SK-N-MC (cell line): ENCODE measurements around the gene MEF2B.

Experiments used
- DNase-seq: peaks from one replicate; pipeline ENCODE4 v3.0.0-alpha.2; 2011; ENCODE audit warnings: low read depth, low spot score
- H3K27ac ChIP-seq: fragments of 200-600 bp; sonication (generic); 2 replicates; pipeline ENCODE4 v1.5.1; 2016; ENCODE audit warnings: mixed run types
- H3K36me3 ChIP-seq: fragments of 200-600 bp; sonication (generic); 2 replicates; pipeline ENCODE4 v1.6.1; 2017; ENCODE audit warnings: antibody characterized with exemption, low read length, mixed read lengths; ENCODE audit not compliant: insufficient read depth
- H3K4me3 ChIP-seq: fragments of 200-600 bp; sonication (generic); 2 replicates; pipeline ENCODE4 v1.5.1; 2016
- H3K9ac ChIP-seq: fragments of 200-600 bp; sonication (generic); 2 replicates; pipeline ENCODE4 v1.8.0; 2017; ENCODE audit warnings: mixed run types, mixed read lengths; ENCODE audit not compliant: insufficient read length
- H3K9me3 ChIP-seq: fragments of 200-600 bp; sonication (generic); 2 replicates; pipeline ENCODE4 v1.6.1; 2017; ENCODE audit warnings: low read depth, mild to moderate bottlenecking, antibody characterized with exemption, low read length, moderate library complexity, mixed read lengths
- EZH2 ChIP-seq: fragments of 200-600 bp; sonication (generic); IDR thresholded peaks from one replicate; pipeline ENCODE4 v1.6.1; 2017; ENCODE audit warnings: antibody characterized with exemption
- FOXP2 ChIP-seq: optimal IDR thresholded peaks from 2 replicates; pipeline ENCODE3; 2011; ENCODE audit warnings: mild to moderate bottlenecking, moderate library complexity; ENCODE audit not compliant: insufficient read depth; ENCODE audit errors: extremely low read length, control extremely low read depth
- POLR2AphosphoS5 ChIP-seq: IDR thresholded peaks from 2 replicates; pipeline ENCODE4 v1.6.1; 2012; ENCODE audit warnings: mild to moderate bottlenecking, low read depth, low read length, borderline replicate concordance

The MEF2B gene

DNA sequence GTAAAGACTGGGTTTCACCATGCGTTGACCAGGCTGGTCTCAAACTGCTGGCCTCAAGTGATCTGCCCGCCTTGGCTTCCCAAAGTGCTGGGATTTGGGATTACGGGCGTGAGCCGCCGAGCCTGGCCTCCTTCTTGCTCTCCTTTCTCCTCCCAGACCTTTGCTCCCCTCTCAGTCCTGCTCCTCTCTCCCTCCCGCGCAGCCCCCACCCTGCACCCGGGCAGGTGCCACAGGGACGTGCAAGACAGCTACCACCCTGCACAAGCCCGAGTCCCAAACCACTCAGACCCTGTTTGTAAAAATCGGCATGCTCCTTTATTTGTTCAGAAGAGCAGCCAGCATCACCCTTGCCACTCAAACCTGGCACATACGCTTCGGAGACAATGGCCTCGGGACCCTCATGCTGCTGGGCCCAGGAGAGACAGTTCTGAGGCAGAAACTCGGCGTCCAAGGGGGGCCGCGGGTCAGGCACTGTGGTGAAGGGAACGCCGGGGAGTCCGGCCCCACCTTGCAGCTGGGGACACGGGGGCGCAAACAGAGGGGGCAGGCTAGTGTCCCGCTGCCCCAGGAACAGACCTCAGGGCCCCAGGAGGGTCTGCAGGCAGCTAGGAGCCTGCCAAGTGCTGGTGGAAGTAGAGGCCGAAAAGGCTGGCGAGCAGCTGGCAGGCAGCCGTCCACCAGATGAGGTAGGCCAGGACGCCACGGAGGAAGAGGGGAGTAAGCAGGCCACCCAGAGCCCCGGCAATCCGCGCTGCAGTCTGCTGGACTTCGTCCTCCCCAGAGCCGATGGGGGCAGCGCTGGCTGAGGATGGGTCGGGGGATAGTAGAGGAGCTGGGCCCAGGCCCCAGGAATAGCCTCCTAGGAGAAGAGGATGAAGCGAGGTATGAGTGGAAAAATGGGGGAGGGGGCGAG lies 50.5 kb downstream of the MEF2B start:
- Histone ChIP-seq H3K36me3 (peaks cover 16% of the 10 kb centered on the region; the same call in 1 of the 2 replicates), H3K4me3 (no peak overlapping the region), H3K9me3 (no peaks in the 10 kb centered on the region), H3K27ac (no peak overlapping the region), H3K9ac (no peak overlapping the region)
- TF ChIP-seq FOXP2 (no peak), EZH2 (no peak), POLR2AphosphoS5 (no peak)
- DNase-seq = no peak

DNA sequence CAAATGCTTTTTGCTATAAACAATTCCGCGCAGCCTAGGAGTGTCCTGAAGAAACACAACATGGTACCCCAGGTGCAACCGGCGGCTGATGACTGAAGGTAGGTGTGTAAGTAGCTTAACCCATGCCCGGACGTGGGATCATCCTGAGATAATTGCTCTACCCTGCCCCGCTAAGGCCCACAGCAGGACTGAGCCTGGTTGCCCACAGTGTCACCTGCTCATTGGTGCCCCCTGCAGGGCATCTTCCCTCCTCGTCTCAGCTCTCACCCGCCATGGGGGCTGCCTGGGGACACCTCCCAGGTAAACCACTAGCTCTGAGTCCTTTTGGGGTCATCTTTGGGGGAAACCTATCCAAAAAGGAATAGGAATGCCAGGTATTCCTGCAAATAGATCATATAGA lies 54.1 kb downstream of the MEF2B start:
- DNase-seq = no peak
- no peak overlapping the region for H3K9ac ChIP-seq
- TF ChIP-seq EZH2 (no peak), FOXP2 (no peak), POLR2AphosphoS5 (no peak)
- peaks cover 8% of the 10 kb centered on the region; the same call in 1 of the 2 replicates for H3K36me3 ChIP-seq
- no peaks in the 10 kb centered on the region for H3K9me3 ChIP-seq
- no peak overlapping the region for H3K4me3 ChIP-seq
- no peak overlapping the region for H3K27ac ChIP-seq

DNA sequence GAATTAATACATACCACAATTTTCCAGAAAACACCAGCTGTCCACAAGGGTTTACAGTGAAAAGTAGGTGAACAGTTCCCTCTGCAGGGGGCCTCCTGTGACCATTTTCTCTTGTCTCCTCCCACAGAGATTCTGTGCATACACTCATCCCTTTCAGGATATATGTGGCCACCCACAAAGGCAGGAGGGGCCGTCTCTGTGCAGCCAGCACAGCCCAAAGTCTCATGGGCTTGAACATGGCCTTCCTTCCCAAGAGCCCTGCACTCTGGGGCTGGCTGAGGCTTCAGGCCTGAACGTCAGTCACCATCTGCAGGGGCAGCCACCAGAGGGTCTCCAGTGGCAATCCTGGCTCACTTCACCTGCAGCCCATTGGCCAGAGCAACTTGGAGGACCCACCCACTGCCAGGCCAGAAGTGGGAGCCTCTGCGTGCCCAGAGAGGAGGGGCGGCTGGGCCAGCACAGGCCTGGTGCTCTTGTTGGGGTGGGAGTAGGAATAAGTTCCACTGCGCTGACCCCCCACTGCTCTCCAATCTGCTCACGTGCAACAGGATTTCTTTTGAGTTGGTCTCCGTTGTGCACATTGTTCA lies 56.9 kb downstream of the MEF2B start:
- H3K9me3 ChIP-seq = no peaks in the 10 kb centered on the region
- no peak for DNase-seq
- no peak overlapping the region for H3K9ac ChIP-seq

DNA sequence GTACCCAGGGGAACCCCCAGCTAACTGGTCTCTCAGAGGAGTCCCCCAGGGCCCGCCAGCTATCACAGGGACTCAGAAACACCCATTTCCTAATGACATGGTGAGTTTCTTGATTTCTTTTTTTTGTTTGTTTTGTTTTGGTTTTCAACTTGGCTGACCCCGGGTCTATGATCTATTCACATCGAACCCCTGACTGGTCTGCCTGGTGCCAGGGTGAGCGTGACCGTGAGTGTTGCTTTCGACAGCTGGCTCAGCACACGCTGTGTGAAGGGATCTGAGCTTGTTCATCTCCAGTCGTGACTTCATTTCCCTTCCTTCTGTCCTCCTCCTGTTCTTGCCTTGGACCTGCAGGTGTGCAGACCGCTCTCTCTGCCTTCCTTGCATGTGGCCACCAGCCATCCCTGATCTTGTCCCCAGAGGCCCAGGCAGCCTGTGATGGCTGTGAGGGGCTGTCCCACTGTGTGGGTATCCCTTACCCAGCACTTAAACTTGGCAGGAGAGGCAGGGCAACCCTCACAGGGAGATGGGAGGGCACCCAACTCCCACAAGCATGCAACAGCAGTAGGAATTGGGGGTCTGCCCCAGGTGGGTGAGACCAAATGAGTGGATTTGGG lies 58.0 kb downstream of the MEF2B start:
- no peak for DNase-seq
- no peak for TF ChIP-seq FOXP2
- TF ChIP-seq POLR2AphosphoS5 = no peak
- no peak for TF ChIP-seq EZH2
- Histone ChIP-seq H3K9ac (no peak overlapping the region), H3K27ac (no peak overlapping the region), H3K36me3 (no peaks in the 10 kb centered on the region), H3K4me3 (no peak overlapping the region), H3K9me3 (no peaks in the 10 kb centered on the region)

More for the DNA sequence above, 56.9 kb downstream of the MEF2B start:
- TF ChIP-seq FOXP2 (no peak), POLR2AphosphoS5 (no peak), EZH2 (no peak)
- H3K27ac ChIP-seq = no peak overlapping the region
- no peak overlapping the region for H3K4me3 ChIP-seq
- no peaks in the 10 kb centered on the region for H3K36me3 ChIP-seq

DNA sequence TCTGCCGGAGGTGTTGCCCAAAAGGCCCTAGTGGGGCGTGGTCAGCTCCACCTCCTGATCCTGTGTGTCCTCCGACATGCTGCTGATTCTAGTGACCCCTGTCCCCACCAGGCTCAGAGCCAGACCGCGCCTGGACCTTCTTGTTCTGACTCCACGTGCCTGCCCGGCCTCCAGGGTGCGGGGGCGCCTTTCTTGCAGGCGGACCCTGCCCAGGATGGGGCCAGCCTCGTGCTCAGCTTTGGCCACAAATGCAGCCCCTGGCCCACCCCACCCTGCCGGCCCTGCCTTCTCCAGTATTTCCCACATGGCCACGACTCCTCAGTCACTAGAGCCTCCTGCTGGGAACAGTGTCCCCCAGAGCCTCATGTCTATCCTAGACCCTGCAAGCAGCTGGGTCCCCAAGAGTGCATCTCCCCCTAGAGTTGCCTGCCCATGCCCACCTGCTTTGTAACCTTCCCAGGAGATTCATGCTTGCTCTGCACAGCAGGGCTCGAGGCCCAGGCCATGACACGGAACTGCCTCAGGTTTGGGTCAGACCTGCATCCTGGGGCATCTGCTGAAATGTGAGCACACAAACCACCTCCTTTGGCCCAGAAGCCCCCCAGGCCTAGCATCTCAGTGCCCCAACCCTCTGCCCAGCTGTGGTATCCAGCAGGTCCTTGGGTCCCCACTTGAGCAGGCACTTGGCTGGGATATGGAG lies 58.8 kb downstream of the MEF2B start:
- no peak overlapping the region for H3K9ac ChIP-seq
- H3K4me3 ChIP-seq = no peak overlapping the region
- no peaks in the 10 kb centered on the region for H3K36me3 ChIP-seq
- no peaks in the 10 kb centered on the region for H3K9me3 ChIP-seq
- TF ChIP-seq EZH2 (no peak), FOXP2 (no peak), POLR2AphosphoS5 (no peak)
- no peak overlapping the region for H3K27ac ChIP-seq
- no peak for DNase-seq

DNA sequence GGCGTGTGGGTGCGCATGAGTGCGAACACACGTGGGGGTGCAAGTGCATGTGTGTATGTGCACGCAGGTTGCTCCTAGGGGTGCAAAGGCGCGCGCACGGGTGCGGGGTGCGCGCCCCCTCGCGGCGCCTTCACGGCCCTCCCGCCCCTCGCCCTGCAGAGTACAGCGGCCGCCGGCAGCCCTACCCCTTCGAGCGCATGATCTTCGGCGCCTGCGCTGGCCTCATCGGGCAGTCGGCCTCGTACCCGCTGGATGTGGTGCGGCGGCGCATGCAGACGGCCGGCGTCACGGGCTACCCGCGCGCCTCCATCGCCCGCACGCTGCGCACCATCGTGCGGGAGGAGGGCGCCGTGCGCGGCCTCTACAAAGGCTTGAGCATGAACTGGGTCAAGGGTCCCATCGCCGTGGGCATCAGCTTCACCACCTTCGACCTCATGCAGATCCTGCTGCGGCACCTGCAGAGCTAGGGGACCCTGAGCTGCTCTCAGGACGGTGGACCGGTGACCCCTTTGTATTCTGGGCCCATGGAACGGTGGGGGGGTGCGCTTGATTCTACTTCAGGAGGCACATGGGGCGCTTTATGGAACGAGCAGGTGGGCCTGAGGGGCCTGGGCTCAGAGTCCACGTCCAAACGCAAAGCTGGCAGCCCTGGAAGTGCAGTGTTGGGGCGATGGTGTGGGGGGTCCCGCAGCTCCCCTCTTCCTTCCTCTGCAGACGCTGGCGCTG lies 59.5 kb downstream of the MEF2B start:
- no peak overlapping the region for H3K4me3 ChIP-seq
- H3K9ac ChIP-seq = no peak overlapping the region
- no peaks in the 10 kb centered on the region for H3K36me3 ChIP-seq
- no peaks in the 10 kb centered on the region for H3K9me3 ChIP-seq
- no peak overlapping the region for H3K27ac ChIP-seq
- DNase-seq = no peak
- TF ChIP-seq POLR2AphosphoS5 (no peak), FOXP2 (no peak), EZH2 (no peak)

DNA sequence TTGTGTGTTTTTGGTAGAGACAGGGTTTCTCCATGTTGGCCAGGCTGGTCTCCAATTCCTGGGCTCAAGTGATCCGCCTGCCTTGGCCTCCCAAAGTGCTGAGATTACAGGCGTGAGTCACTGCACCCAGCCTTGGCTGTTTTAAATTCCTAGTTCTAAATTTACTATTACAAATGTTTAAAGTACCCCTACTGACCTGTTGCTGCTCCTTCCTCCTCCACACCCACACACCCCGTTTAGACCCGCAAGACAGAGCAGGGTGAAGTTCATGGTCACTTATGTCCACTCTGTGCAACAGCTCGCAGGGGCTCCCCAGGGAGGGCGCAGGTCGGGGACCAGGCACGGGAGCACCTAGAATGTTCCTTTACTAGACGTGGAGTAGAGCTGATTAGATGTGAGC lies 60.5 kb downstream of the MEF2B start:
- no peak overlapping the region for H3K9ac ChIP-seq
- TF ChIP-seq EZH2 = no peak
- no peak for TF ChIP-seq POLR2AphosphoS5
- TF ChIP-seq FOXP2 = no peak
- no peak for DNase-seq
- H3K36me3 ChIP-seq = no peaks in the 10 kb centered on the region
- H3K4me3 ChIP-seq = no peak overlapping the region
- no peaks in the 10 kb centered on the region for H3K9me3 ChIP-seq
- H3K27ac ChIP-seq = no peak overlapping the region
